ENCODE results near the gene XYLB.

- TF ChIP-seq POLR2AphosphoS5 (IDR thresholded peaks at IDR 0.05; ENCODE audit: borderline replicate concordance, low read depth, low read length) (no peak), EZH2 (IDR thresholded peaks at IDR 0.05) (no peak)
These were observed 8.9 kb upstream of the XYLB start for GRCh38 chr3:38337703-38338102.
